SK-N-SH (cell line): ENCODE results near the gene OSGIN1. TPM values are rescaled to one million over a fixed set of nuclear protein-coding genes. Genes with fewer than 3 reads are reported as not detected.

Experiments used
- CTCF ChIA-PET: fragments of 300-600, 350-600 bp; formaldehyde crosslinking; extraction: SDS; loops from one replicate; lab custom pipeline; 2021; lab: Yijun Ruan, JAX
- POLR2A ChIA-PET: fragments of 350-600 bp; sonication (Branson Sonifier 250); formaldehyde crosslinking; extraction: SDS; loops from one replicate; lab custom pipeline; 2020; ENCODE audit warnings: antibody characterized with exemption, inconsistent platforms; lab: Yijun Ruan, JAX
- DNase-seq: peaks from one replicate; pipeline ENCODE4 v3.0.0; 2012
- H2AFZ ChIP-seq: fragments of 200-600 bp; sonication (generic); 2 replicates; pipeline ENCODE4 v1.8.1; 2016; ENCODE audit warnings: antibody characterized with exemption, mild to moderate bottlenecking, low read depth
- H3F3A ChIP-seq: fragments of 200-600 bp; sonication (generic); replicated peaks from 2 replicates; pipeline ENCODE3; 2016; ENCODE audit warnings: antibody characterized with exemption, mild to moderate bottlenecking; ENCODE audit not compliant: insufficient read depth
- H3K27ac ChIP-seq, 2 experiments: fragments of 200-500 bp in 1 of 2; fragments of 200-600 bp in 1 of 2; sonication (Bioruptor generic) in 1 of 2; sonication (generic), shearing (Covaris generic) in 1 of 2; 2 replicates each; pipeline versions ENCODE4 v1.5.1 to v1.6.1; 2014 to 2016; ENCODE audit warnings: low read depth in 2 of 2, inconsistent platforms in 1 of 2, low read length in 1 of 2, mild to moderate bottlenecking in 1 of 2, mixed read lengths in 1 of 2
- H3K27me3 ChIP-seq: fragments of 200-600 bp; sonication (generic), shearing (Covaris generic); 2 replicates; pipeline ENCODE4 v1.6.1; 2016; ENCODE audit warnings: mixed run types; ENCODE audit not compliant: insufficient read depth
- H3K36me3 ChIP-seq, 2 experiments: fragments of 200-500 bp in 1 of 2; fragments of 200-600 bp in 1 of 2; sonication (Bioruptor generic) in 1 of 2; sonication (generic) in 1 of 2; replicated peaks in 1 of 2; 2 replicates each; pipeline versions ENCODE3 to v1.5.1; 2014 to 2016; ENCODE audit warnings: low read length in 1 of 2, mild to moderate bottlenecking in 1 of 2; ENCODE audit not compliant: insufficient read depth in 2 of 2, control insufficient read depth in 1 of 2
- H3K4me1 ChIP-seq, 2 experiments: fragments of 200-500 bp in 1 of 2; fragments of 200-600 bp in 1 of 2; sonication (Bioruptor generic) in 1 of 2; sonication (generic), shearing (Covaris generic) in 1 of 2; 2 replicates each; pipeline versions ENCODE4 v1.5.1 to v1.6.1; 2014 to 2016; ENCODE audit warnings: low read depth in 1 of 2, low read length in 1 of 2, mixed run types in 1 of 2; ENCODE audit not compliant: insufficient read depth in 2 of 2, control insufficient read depth in 1 of 2
- H3K4me2 ChIP-seq: fragments of 200-600 bp; sonication (generic), shearing (Covaris generic); 2 replicates; pipeline ENCODE4 v1.6.1; 2017; ENCODE audit warnings: mixed run types
- H3K4me3 ChIP-seq, 2 experiments: fragments of 200-500 bp in 1 of 2; fragments of 200-600 bp in 1 of 2; sonication (Bioruptor generic) in 1 of 2; sonication (generic), shearing (Covaris generic) in 1 of 2; 2 replicates each; pipeline versions ENCODE4 v1.5.1 to v1.8.1; 2014 to 2016; ENCODE audit warnings: low read depth in 2 of 2, inconsistent platforms in 1 of 2, low read length in 1 of 2, mild to moderate bottlenecking in 1 of 2, mixed read lengths in 1 of 2, moderate library complexity in 1 of 2
- H3K79me2 ChIP-seq: fragments of 200-600 bp; sonication (generic); 2 replicates; pipeline ENCODE4 v1.8.1; 2017; ENCODE audit warnings: mild to moderate bottlenecking; ENCODE audit not compliant: insufficient read depth
- H3K9ac ChIP-seq: fragments of 200-600 bp; sonication (generic); 2 replicates; pipeline ENCODE4 v1.6.1; 2017; ENCODE audit warnings: mixed run types
- H3K9me2 ChIP-seq: fragments of 200-600 bp; sonication (generic); 2 replicates; pipeline ENCODE4 v1.6.1; 2017; ENCODE audit warnings: mixed run types
- H3K9me3 ChIP-seq: fragments of 200-600 bp; sonication (generic); 2 replicates; pipeline ENCODE4 v1.6.1; 2017; ENCODE audit warnings: mixed run types, mild to moderate bottlenecking, moderate library complexity
- H4K20me1 ChIP-seq: fragments of 200-600 bp; sonication (generic); 2 replicates; pipeline ENCODE4 v1.6.1; 2017; ENCODE audit warnings: mild to moderate bottlenecking, mixed run types; ENCODE audit not compliant: insufficient read depth
- CTCF ChIP-seq: fragments of 200-600 bp; sonication (generic); IDR thresholded peaks from 2 replicates; pipeline ENCODE4 v1.6.1; 2017; ENCODE audit warnings: antibody characterized with exemption, mild to moderate bottlenecking, moderate library complexity
- ELF1 ChIP-seq: IDR thresholded peaks from 2 replicates; pipeline ENCODE4 v1.4.0; 2012
- EP300 ChIP-seq, 2 experiments: IDR thresholded peaks; 2 replicates each; pipeline versions ENCODE4 v1.4.0 to v1.6.1; 2012; ENCODE audit warnings: borderline replicate concordance in 1 of 2, low read depth in 1 of 2, low read length in 1 of 2
- EZH2phosphoT487 ChIP-seq: fragments of 200-600 bp; sonication (generic); IDR thresholded peaks from 2 replicates; pipeline ENCODE4 v1.6.1; 2017; ENCODE audit warnings: low read depth, mixed run types, mild to moderate bottlenecking, antibody characterized with exemption, moderate library complexity, borderline replicate concordance
- FOXJ3 ChIP-seq: sonication (generic); formaldehyde crosslinking; IDR thresholded peaks from 2 replicates; pipeline ENCODE4 v1.5.1; 2020; ENCODE audit warnings: mild to moderate bottlenecking, missing genetic modification reagents
- GATA2 ChIP-seq: sonication (generic); formaldehyde crosslinking; IDR thresholded peaks from 2 replicates; pipeline ENCODE4 v1.5.0; 2020; ENCODE audit warnings: mild to moderate bottlenecking, missing genetic modification reagents
- JUND ChIP-seq: IDR thresholded peaks from 2 replicates; pipeline ENCODE4 v1.4.0; 2012
- NFIC ChIP-seq: IDR thresholded peaks from 2 replicates; pipeline ENCODE4 v1.4.0; 2012; ENCODE audit warnings: borderline replicate concordance
- PBX3 ChIP-seq: IDR thresholded peaks from 2 replicates; pipeline ENCODE4; 2012
- POLR2AphosphoS5 ChIP-seq: IDR thresholded peaks from 2 replicates; pipeline ENCODE4 v1.6.1; 2012; ENCODE audit warnings: low read depth, low read length
- RAD21 ChIP-seq: IDR thresholded peaks from 2 replicates; pipeline ENCODE4 v1.6.1; 2012; ENCODE audit warnings: mild to moderate bottlenecking, low read length
- RCOR1 ChIP-seq: fragments of 150-350 bp; IDR thresholded peaks from 2 replicates; pipeline ENCODE4 v1.6.1; 2017; ENCODE audit warnings: antibody characterized with exemption, low read length
- SIN3A ChIP-seq: IDR thresholded peaks from 2 replicates; pipeline ENCODE4 v1.6.1; 2012; ENCODE audit warnings: low read depth, mild to moderate bottlenecking, low read length, moderate library complexity, borderline replicate concordance
- TCF12 ChIP-seq: IDR thresholded peaks from 2 replicates; pipeline ENCODE4 v1.4.0; 2012
- USF2 ChIP-seq: fragments of 150-350 bp; IDR thresholded peaks from 2 replicates; pipeline ENCODE4 v1.6.1; 2017; ENCODE audit warnings: antibody characterized with exemption, low read length, low read depth, borderline replicate concordance
- WGBS: methylation state at CpG from one replicate; pipeline ENCODE4 v1.1.6; 2017; ENCODE audit warnings: low lambda C conversion rate; 5-methylcytosine and 5-hydroxymethylcytosine counted together
- polyA plus RNA-seq, 3 experiments: library from polyadenylated mRNA; depleted of rRNA; stranded (reverse); fragments of >200 nt; gene quantifications; 2 replicates each; pipeline ENCODE4 v1.2.3, GENCODE V29; 2012

The OSGIN1 gene
- polyA plus RNA-seq, 1 of the 3 experiments (the other 2 are of a cell fraction): 4.8 TPM

- Histone ChIP-seq H3K27me3 (peaks cover 11% of the 10 kb centered on the region; the same call in 1 of the 2 replicates), H3F3A (no peaks in the 10 kb centered on the region), H3K4me2 (no peak overlapping the region), H3K27ac (no peak overlapping the region), H3K79me2 (no peaks in the 10 kb centered on the region), H2AFZ (no peak overlapping the region), H3K4me1 (no peaks in the 10 kb centered on the region), H3K9ac (no peak overlapping the region), H3K9me3 (no peaks in the 10 kb centered on the region), H3K36me3 (no peaks in the 10 kb centered on the region), H3K4me3 (no peak overlapping the region), H3K9me2 (no peaks in the 10 kb centered on the region), H4K20me1 (no peaks in the 10 kb centered on the region)
- POLR2A ChIA-PET: no interaction called here
- TF ChIP-seq EZH2phosphoT487 (no peak), POLR2AphosphoS5 (no peak), EP300 (IDR thresholded peaks at IDR 0.05; ENCODE audit: borderline replicate concordance in 1 of 2, low read depth in 1 of 2, low read length in 1 of 2) (no peak), SIN3A (no peak), ELF1 (no peak), FOXJ3 (CRISPR knock-in tag) (no peak), PBX3 (no peak), RAD21 (no peak)
- DNase-seq: no peak
- CTCF ChIA-PET: no interaction called here
- 30% methylated on average over 4 of the region's 4 CpGs for WGBS
Measured at GRCh38 chr16:84007520-84007919, 54.5 kb downstream of the OSGIN1 start.

- Histone ChIP-seq H4K20me1 (no peaks in the 10 kb centered on the region), H3K9ac (no peak overlapping the region), H3K4me3 (no peak overlapping the region), H3K27ac (no peak overlapping the region), H3K9me3 (no peaks in the 10 kb centered on the region), H3K27me3 (peaks cover 11% of the 10 kb centered on the region; the same call in 1 of the 2 replicates), H2AFZ (no peak overlapping the region), H3K4me2 (no peak overlapping the region), H3F3A (no peaks in the 10 kb centered on the region), H3K9me2 (no peaks in the 10 kb centered on the region), H3K36me3 (no peaks in the 10 kb centered on the region), H3K4me1 (no peaks in the 10 kb centered on the region), H3K79me2 (no peaks in the 10 kb centered on the region)
- WGBS: 83% methylated on average over 8 of the region's 8 CpGs
- no peak for DNase-seq
- POLR2A ChIA-PET: no interaction called here
- TF ChIP-seq FOXJ3 (CRISPR knock-in tag) (no peak), USF2 (no peak), JUND (no peak), RCOR1 (no peak), TCF12 (no peak), NFIC (no peak), CTCF (no peak), GATA2 (no peak)
- CTCF ChIA-PET: interaction anchor here (0.7 kb wide), 1 partner anchor 80 kb away, joined by 3 read pairs; no protein-coding TSS in a partner anchor
Measured at GRCh38 chr16:84007965-84008364, 54.9 kb downstream of the OSGIN1 start.
